GM18498 (cell line): Measurements from ENCODE around the gene ZNF507.
"Not testable (repeated sequence)": the region's sequence is repeated elsewhere in the genome, so short reads cannot be mapped to it uniquely, and the experiment has no call there.

Source experiments
- ATAC-seq: cut with Tn5 transposase; IDR thresholded peaks from one replicate; pipeline ENCODE4 v1.9.1; 2021; ENCODE audit warnings: mild to moderate bottlenecking, moderate library complexity; ENCODE audit not compliant: unreplicated experiment

Gene ZNF507

DNA sequence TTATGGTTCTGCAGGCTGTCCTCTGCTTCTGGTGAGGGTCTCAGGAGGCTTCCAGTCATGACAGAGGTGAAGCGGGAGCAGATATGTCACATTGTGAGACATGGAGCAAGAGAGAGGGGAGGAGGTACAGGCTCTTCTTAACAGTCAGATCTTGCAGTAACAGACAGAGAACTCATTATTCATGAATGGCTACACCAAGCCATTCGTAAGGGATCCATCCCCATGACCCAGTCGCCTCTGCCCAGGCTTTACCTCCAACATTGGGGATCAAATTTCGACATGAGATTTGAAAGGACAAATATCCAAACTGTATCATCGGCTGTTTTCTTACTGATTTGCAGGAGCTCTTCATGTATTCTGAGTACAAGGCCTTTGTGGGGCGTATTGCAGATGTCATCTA, 21.7 kb downstream of the ZNF507 start:
- no peak for ATAC-seq

DNA sequence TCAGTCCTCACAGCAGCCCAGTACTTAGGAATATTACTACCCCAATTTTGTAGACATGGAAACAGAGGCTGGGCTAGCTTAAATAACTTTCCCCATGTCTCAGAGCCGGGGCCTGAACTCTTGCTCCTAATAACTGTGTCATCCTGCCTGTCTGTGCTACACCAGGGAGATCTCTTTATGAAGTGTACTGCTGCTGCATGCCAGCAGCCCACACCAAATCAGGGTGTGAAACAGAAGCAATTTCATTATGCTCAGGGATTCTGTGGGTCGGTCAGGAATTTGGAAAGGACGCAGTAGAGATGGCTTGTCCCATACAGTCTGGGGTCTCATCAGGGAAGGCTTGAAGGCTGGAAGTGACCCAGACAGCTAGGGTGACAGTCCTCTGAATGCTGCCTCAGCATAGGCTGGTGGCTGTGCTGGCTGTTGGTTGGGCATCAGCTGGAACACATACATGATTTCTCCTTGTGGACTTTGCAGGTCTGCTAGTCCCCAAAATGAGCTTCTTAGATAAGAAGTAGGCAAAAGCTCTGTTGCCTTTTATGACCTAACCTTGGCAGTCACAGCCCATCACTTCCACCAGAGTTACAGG, 22.6 kb downstream of the ZNF507 start:
- ATAC-seq, result no peak

DNA sequence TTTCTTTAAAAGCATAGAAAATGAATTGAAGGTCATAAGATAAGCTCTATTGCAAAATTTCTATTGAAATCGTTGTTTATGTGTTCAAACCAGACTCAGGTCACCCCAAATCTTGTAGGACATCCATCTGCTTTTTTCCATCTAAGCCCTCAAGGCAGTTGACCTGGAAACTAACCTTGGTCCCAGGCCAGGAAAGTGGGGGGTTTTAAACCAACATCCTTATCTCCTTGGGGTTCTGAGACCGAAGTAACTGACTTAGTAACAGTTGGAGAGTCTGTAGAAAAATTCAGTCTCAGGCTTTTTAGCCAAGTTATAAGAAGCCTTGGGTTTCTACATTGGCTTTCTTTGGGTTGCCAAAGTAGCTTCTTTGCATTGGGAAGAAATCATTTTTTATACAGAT, 23.4 kb downstream of the ZNF507 start:
- ATAC-seq, result no peak

DNA sequence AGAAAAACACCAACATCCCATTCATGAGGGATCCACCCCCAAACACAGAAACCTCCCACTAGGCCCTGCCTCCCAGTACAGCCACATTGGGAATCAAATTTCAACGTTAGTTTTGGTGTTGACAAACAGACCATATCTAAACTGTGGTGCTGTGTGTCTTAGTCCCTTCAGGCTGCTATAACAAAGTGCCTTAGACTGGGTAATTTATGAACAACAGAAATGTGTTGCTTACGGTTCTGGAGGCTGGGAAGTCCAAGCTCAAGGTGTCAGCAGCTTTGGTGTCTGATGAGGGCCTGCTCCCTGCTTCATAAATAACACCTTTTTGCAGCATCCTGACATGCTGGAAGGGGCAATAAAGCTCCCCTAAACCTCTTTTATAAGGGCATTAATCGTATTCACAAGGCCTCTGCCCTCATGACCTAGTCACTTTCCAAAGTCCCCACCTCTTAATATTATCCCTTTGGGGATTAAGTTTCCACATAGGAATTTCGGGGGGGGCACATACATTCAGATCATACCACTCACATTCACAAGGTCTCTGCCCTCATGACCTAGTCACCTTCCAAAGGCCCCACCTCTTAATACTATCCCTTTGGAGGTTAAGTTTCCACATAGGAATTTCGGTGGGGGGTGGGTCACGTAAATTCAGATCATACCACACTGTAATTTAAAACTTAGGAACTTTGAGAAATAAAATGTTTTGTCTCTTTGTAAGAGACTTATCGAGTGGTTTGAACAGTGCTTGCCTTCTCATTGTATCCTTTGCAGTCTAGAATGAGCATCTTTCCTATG, 27.5 kb downstream of the ZNF507 start:
- no peak for ATAC-seq

DNA sequence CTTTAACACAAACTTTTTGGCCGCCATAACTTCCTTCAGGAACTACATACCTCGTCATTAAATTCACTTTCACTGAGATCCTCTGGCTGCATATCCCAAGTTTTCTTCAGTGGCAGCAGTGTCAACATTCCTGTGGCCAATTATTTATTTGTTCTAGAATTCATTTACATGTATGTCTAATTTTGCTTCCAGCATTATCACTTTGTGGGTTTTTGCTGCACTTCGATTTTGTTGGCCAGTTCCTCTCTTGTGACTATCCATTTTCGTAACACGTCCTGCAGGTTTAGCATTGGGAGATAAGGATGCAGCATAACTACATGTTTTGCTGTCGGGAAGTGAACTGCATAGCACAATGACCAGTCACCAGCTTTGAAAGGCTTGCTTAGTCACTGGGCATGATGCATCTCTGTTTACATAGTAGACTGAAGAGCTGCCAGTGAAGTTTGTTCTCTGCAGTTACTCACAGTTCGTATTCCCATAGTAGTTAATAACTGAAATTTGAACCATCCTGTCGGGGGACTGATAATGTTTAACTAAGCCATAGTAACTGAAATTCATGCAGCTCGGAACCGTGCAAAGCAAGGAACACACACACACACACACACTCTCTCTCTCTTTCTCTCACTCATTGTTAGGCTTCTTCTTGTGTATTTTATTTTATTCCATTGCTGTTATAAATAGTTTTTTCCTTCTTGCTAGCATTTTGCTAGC, 28.3 kb downstream of the ZNF507 start:
- no peak for ATAC-seq

DNA sequence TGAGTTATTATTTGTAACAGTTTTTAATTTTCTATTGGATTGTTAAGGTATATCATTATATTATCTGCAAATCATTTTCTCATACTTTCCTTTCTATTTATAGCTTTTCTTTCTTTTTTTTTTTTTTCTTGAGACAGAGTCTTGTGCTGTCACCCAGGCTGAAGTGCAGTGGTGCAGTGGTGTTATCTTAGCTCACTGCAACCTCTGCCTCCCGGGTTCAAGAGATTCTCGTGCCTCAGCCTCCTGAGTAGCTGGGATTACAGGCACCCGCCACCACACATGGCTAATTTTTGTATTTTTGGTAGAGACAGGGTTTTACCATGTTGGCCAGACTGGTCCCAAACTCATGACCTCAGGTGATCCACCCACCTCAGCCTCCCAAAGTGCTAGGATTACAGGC, 29.0 kb downstream of the ZNF507 start:
- not testable (repeated sequence) for ATAC-seq

DNA sequence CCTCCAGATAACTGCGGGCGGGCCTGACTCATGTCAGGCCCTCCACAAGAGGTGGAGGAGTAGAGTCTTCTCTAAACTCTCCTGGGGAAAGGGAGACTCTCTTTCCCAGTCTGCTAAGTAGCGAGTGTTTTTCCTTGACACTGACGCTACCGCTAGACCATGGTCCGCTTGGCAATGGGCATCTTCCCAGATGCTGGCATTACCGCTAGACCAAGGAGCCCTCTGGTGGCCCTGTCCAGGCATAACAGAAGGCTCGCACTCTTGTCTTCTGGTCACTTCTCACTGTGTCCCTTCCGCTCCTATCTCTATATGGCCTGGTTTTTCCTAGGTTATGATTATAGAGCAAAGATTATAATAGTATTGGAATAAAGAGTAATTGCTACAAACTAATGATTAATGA, 31.7 kb downstream of the ZNF507 start:
- not testable (repeated sequence) for ATAC-seq

DNA sequence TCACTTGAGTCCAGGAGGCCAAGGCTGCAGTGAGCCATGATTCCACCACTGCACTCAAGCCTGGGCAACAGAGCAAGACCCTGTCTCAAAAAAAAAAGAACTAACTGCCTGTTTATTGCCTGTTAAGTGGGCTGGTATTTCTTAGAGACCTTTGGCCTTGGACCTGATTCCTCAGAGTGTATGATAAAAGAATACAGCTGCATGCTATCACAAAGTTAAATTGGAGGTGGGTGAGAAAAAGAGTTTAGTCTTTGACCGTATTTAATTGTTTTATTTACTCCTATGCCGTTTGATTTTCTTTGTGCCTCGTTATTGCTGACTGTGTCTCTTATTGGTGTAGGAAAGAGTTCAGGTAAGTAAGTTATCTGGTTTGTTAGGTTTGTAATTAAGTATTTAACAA, 34.9 kb downstream of the ZNF507 start:
- no peak for ATAC-seq

DNA sequence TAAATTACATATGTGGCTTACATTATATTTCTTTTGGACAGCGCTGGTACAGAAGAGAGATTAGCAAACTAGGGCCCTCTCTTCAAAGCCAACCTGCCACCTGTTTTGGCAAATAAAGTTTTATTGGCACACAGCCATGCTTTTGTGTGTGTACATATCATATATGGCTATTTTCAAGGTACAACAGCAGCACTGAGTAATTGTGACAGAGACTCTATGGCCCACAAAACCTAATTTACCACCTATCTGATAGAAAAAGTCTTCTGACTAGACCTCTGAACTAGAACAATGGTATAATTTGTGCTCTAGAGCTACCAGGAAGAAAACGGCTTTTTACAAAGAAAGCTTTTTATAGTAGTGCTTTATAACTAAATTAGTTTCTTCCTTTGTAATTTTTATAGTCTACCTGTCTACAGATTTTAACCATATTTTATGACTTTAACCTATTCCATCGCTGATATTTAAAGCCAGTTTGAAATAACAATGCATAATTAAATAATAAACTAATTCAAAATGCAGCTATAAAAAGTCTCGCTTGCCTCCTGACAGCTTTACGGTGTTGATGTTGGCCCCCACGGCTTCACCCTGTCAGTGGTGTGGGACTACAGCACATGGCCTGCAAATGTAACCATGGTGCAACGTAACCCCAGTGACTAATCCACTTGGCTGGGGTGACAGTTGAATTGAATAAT, 42.4 kb downstream of the ZNF507 start:
- no peak for ATAC-seq

DNA sequence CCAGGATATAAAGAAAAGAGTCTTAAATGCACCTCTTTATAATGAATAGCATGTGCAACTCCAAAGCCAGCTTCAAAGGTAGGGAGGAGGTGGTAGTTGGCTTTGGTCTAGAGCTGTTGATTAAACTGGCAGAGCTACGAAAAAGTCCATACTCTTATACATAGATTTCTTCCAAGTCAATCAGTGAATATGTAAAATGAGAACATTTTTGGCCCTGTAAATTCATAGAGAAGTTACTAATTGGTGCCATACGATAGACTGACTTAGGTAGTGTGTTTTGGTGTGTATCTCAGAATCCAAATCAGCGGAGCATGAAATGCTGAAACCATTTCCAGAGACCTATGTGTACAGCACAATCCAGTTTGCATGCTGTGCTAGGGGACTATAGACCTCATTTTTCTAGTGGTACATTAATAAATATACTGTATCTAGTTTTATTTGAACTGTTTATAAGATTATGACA, 43.0 kb downstream of the ZNF507 start:
- ATAC-seq, result no peak

DNA sequence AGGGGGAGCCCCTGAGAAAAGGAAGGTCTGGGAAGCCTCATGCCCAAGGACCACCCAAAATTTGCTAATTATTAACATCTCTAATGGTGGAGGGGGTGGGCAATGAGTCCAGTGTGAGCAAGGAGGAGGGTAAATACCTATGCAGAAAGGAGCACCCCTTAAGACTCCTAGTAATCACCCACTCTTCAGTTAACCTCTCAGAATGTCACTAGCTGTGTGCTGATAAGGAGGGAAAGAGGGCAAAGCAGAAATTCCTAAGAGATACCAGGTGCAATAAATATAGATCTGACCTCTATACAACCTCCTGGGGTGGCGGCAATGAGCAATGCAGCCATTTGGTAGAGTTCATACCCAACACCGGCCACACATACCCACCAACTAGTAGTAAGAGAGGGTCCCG, 47.5 kb downstream of the ZNF507 start:
- no peak for ATAC-seq

DNA sequence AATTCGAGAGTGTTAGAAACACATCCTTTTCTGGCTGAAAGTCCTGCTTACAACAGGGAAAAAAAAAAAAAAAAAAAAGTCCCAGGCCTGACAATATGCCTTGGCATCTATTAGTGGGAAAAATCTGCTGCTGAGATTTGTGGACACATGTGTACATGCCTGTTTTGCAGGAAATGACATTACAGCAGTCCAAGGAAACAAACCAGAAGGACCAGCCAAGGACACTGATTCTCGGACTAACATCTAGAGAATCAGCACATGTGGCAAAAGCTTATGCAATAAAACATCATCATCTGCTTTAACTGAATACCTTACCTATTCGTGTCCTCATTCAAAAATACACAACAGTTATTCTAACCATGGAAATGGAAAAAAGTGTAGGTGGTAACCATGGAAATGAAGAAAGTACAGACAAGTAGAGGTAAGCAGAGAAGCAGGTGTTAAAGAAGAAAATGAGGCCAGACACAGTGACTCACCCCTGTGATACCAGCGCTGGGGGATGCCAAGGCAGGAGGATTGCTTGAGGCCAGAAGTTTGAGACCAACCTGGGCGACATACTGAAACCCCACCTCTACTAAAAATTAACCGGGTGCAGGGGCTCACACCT, 50.7 kb downstream of the ZNF507 start:
- no peak for ATAC-seq

DNA sequence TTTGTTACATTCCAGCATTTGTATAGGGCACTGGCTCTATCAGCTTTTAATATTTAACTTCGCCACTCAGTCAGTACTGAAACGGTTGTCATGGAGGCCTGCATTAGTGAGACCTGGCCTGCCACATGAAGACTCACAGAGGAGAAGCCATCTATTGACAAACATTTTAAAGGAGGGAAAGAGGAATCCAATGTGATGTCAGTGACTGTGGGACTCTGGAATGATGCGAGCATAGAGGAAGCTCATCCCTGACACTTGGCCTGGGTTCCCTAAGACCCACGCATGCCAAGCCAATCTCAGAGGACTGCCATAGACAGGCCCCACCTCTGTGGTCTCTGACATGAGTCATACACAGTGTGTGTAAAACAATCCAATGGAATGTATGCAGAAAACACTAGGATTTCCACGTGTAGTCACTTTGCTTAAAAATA, 52.3 kb downstream of the ZNF507 start:
- no peak for ATAC-seq

DNA sequence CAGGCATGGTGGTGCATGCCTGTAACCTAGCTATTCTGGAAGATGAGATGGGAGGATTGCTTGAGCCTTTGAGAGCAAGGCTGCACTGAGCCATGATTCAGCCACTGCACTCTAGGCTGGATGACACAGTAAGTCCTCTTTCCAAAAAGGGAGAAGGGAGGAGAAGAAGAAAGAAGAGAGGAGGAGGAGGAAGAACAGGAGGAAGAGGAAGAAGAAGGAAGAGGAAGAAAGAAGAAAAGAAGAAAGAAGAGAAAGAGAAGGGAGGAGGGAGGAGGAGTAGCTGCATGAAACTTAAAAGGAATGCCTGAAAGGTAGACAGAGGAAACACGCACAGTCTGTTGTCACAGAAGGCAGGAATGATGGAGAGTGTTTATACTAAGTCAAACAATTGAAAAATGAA, 56.6 kb downstream of the ZNF507 start:
- no peak for ATAC-seq

DNA sequence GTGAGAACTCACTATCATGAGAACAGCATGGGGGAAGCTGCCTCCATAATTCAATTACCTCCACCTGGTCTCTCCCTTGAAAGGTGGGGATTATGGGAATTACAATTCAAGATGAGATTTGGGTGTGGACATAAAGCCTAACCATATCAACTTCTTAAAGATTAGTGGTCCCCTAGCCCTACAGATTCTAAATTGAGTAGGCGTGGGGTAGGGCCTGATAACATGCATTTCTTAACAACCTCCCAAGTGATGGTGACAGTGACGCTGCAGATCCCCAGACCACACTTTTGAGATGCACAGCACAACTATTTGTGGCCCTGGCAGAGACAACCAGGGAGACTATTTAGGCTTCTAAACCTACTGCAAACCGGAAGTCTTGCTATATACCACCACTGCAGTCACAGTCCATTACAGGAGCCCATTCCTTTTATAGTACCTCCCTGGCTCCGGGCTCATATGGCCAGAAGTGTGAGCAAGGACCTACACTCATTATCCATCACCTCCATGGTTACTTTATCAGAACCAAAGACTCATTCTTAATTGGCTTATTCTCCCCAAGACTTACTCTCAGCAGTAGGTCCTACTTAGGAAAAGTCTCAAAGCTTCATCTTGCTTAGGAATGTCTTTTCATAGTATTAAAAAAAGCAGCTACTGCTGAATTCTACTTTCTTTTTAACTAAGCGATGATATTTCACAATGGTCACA, 58.0 kb downstream of the ZNF507 start:
- no peak for ATAC-seq

DNA sequence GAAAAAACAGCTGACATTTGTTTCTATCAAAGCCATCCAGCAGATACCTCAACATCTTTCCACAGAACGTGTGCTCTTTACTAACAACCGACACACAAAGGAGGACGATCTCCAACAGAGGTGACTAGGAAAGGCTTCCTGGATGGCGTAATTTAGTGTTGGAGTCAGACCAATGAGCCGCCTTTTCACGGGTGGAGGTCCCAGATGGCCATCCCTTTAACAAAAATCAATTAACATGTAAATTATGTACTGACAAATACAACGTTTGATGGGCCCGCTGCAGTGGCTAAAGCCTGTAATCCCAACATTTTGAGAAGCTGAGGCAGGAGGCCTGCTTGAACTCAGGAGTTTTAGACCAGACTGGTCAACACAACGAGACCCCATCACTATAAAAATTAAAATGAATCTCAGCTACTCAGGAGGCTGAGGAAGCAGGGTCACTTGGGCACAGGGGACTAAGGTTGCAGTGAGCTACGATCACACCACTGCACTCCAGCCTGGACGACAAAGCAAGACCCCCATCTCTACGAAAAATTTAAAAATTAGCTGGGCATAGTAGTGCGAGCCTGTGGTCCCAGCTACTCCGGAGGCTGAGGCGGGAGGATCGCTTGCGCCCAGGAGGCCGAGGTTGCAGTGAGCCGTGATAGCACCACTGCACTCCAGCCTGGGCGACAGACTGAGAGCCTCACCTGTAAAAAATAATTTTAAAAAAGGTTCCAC, 59.0 kb downstream of the ZNF507 start:
- no peak for ATAC-seq

DNA sequence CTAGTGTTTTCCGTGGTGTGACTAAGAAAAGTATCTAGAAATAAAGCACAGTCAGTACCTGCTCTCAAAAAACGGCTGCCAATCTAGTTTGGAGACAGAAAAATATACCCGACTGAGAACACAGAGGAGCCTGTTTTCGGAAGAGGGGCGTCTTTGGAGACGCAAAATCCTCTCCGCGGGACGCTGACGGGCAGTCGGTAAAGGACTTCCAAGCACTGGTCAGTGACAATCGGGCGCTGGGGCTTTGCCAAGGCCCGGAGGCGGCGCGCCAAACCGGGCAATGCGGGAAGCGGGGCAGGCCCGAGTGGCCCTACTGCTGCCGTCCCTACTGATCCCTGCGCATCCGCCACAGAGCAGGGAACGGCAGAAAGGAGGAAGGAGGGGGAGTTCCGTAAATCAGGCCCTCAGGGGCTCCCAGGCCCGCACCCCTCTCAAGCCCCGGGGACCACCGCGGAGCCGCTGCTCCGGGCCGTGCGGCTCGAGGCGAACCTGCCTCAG, 59.6 kb downstream of the ZNF507 start:
- ATAC-seq, result peak; percentile 11

DNA sequence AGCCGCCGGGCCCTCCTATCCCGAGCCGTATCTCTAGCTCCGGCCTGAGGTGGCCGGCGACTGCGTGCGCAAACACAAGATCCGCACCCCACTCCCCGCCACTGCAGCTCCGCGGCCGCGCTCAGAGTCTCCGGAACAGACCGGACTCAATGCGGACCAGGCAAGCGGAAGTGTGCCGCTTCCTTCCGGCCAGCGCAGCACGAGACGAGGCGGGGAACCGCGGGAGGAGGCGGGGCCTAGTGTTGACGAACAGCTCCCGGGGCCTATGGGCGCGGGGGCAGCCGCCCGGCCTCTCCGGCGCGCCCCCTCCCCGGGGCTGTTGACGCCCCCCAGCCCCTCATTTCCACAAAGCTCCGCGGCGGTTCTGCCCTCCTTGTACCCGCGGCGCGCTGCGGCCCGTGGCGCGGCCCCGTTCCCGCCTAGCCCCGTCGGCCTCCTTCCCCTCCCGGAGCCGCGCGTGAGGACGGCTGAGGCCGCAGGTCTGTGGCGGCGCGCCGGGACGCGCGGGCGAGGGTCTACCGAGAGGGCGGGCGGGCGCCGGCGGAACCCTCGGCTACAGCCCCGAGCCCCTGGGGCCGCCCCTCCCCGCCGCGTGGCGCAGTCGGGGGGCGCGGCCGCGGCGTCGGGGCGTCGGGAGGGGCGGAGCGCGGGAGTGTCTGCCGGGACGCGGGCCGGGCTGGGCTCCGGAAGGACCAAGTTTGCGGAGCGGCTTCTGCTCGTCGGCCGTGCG, 60.2 kb downstream of the ZNF507 start, which contains the start of gene DPY19L3:
Gene DPY19L3 (plus strand): TSS at position 340 of the 730 bp plus-strand sequence. CDS start 2,484 bp downstream, outside the sequence.
- ATAC-seq, result peak; percentile 95
